ENCODE measurements around the gene ERBIN.
"Not testable (repeated sequence)": the region's sequence is repeated elsewhere in the genome, so short reads cannot be mapped to it uniquely, and the experiment has no call there.

ERBIN gene

GRCh38 chr5:65923339-65923738, 3.0 kb upstream of the ERBIN start:
- DNase-seq = no peak

GRCh38 chr5:65924366-65925043, 1.9 kb upstream of the ERBIN start:
- DNase-seq = no peak

DNA sequence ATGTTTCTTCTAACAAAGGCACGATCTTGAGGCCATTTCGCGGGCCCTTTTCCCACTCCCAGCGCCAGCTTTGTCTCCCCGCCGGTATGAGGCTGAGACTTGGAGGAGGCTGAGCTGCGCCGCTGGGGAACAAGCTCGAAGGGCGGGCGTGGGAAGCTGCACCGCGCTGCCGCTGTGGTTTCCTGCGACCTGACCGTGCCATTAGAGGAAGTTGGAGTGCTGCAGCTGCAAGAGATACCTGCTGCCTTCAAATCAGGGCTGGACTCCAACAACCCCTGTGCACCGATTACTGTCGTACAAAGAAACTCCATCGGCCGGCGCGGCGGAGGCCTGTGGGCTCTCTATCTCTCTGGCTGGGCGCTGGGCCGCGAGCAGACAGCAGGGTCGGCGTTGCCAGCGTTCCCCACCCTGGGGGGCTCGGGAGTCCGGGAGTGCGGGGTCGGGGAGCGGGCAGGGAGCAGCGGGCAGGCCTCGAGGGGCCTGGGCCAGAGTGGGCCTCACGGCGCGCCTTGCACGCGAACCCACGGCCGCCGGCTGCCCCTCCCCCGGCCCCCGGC, 1.3 kb upstream of the ERBIN start:
- DNase-seq = peak; percentile 76

DNA sequence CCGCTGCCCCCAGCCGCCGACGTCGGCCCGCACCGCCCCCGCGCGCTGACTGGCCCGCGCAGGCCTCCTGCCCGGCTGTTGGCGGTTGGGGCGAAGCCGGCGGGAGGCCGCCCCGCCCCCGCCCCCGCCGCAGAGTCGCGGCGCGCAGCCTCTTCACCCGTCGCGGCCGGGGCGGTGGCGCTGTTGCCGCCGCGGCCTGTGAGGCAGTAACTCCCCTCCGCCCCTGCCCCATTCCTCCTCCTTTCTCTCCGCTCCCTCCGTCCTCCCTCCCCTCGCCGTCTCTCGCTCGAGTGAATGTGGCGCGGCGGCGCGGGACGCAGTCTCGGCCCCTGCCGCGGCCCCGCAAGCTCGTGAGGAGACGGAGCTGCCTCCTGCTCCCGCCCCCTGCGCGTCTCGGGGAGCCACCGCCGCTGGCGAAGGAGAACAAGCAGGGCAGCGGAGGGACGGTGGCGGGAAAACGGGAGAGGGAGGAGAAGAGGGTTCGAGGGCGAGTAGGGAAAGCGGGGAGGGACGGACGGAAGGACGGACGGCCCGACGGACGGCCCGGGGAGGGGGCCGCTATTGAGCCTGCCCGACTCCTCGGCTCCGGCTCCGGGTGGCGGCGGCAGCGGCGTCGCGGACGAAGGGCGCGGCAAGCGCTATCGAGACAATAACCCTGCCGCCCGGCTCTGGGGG, 637 bp upstream of the ERBIN start:
- peak; percentile 82 for DNase-seq

- peak; percentile 14 for DNase-seq
Measured at GRCh38 chr5:65926893-65927292, 518 bp downstream of the ERBIN start.

DNA sequence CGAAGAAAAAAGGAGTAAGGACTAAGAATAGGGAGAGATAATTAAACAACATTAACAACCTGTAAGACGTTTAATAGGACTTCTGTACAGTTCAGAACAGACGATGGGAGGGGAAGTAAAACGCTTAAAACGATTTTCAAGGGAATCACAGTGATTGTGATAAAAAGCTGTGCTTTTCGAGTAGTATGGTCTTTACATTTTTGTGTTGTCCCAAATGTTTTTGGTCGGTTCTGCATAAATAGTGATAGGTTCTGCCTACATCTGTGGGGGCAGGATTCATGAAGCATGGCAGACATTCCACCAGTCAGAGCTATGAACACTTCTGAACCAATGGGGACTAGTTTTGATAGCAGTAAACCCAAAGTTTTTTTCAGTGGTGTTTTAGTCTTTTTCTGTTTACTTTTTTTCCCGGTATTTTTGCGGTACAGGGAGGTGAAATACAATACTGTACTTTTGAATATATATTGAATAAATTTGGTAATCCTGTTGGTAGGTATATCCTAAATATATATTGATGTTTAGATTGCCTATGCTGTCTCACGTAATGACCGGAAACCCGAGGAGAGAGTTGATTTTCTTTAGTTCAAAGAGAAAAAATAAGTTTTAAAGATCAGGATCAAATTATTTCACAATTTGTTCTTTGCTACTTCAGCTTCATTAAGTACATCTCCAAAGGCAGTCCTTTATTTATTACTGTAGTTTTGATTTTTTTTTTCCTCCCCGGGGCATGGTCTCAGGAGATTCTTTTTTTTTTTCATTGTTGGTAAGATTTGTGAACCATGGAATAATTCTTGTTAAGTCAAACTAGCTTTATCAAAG, 1.3 kb downstream of the ERBIN start:
- peak; percentile 47 for DNase-seq

DNA sequence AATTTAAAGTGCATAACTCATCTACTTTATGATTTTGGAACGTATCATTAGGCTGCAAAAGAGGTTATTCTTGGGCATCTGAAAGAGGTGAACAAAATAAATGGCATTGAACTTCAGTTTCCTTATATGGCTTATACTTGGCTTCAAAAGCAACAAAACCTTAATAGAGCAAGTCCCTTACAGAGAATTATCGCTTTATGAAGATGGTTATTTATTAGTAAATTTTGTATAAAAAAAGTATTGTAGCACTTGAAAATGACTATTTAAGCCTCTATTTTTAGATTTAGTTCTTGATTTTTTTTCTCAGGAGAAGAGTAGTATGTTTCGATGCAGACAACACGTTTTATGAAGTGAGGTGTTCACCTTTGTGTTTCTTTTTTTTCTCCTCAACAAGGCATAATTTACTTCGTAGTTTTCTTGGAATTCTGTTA, 2.0 kb downstream of the ERBIN start:
- peak; percentile 12 for DNase-seq

- no peak for DNase-seq
Measured at GRCh38 chr5:65928860-65929259, 2.5 kb downstream of the ERBIN start.

DNA sequence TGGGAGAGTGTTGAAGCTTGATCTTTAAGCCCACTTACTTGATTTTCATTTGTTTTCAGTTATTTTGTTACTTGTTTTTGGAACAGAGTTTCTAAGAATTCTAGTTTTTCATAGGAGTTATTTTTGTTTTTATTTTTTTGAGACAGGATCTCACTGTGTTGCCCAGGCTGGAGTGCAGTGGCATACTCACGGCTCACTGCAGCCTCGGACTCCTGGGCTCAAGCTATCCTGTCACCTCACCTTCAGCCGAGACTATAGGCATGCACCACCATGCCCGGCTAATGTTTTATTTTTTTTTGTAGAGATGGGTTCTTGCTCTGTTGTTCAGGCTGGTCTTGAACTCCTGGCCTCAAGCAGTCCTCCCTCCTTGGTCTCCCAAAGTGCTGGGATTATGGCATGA, 6.3 kb downstream of the ERBIN start:
- DNase-seq = no peak

- no peak for DNase-seq
Measured at GRCh38 chr5:65933295-65933694, 6.9 kb downstream of the ERBIN start.

GRCh38 chr5:65938256-65938655, 11.9 kb downstream of the ERBIN start:
- DNase-seq = no peak

- DNase-seq = no peak
Measured at GRCh38 chr5:65943771-65944170, 17.4 kb downstream of the ERBIN start.

- DNase-seq = no peak
Measured at GRCh38 chr5:65946198-65946745, 19.9 kb downstream of the ERBIN start.

DNA sequence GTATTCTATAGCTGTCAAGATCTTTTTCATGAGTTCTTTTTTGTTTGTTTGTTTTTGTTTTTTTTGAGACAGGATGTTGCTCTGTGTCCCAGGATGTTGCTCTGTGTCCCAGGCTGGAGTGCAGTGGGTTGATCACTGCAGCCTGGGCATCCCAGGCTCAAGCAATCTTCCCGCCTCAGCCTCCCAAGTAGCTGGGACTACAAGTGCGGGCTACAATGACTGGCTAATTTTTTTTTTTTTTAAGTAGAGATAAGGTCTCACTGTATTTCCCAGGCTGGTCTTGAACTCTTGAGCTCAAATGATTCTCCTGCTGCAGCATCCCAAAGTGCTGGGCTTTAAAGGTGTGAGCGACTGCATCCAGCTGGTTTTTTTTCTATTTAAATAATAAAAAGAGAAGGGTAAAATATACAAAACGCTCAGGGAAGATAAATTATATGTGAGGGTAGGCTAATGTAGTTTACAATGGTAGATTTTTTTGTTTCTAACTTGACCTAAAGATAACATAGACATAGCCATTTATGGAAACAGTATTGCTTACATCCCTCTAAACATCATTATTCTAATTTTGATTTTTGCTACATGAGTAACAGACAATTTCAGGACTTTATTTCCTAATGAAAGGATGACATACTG, 21.9 kb downstream of the ERBIN start:
- no peak for DNase-seq

DNA sequence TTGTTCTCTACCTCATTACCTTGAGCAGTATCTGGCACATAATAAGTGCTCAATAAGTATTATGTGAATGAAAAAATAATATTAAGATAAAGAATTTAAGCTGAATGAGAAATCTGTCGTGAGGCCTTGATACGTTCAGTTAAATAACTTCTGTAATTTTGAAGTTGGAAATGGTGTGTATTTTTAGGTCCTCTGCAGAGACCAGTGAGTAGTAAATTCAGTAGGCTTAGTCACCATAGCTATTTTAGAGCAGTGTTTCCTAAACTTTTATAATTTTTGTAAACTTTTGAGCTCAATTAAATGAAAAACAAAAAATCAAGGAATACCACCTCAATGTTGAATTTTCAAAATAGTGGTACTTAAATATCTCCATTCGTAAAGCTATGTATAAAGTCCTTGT, 25.0 kb downstream of the ERBIN start:
- no peak for DNase-seq

DNA sequence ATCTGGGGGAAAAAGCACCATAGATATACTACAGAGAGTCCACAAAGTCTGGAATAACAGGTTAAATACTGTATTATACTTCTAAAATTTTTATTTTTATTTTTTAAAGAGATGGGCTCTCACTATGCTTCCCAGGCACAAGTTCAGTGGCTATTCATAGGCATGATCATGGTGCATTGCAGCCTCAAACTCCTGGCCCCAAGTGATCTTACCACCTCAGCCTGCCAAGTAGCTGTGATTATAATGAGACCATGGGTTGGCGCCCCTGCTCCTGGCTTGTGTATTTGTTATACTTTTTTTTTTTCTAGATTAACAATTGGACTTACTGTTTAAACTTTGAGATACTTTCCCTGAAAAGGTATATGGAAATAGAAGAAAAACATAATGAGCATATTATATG, 25.9 kb downstream of the ERBIN start:
- DNase-seq = no peak

GRCh38 chr5:65954200-65954599, 27.8 kb downstream of the ERBIN start:
- no peak for DNase-seq

GRCh38 chr5:65955746-65956145, 29.4 kb downstream of the ERBIN start:
- DNase-seq = no peak

- DNase-seq = not testable (repeated sequence)
Measured at GRCh38 chr5:65957703-65958102, 31.3 kb downstream of the ERBIN start.

- DNase-seq = peak; percentile 51
Measured at GRCh38 chr5:65961633-65962032, 35.3 kb downstream of the ERBIN start.

GRCh38 chr5:65967288-65968066, 41.1 kb downstream of the ERBIN start:
- DNase-seq = no peak
